ENCODE data around the gene ABO.
"Not testable (repeated sequence)": the region's sequence is repeated elsewhere in the genome, so short reads cannot be mapped to it uniquely, and the experiment has no call there.

The ABO gene

DNA sequence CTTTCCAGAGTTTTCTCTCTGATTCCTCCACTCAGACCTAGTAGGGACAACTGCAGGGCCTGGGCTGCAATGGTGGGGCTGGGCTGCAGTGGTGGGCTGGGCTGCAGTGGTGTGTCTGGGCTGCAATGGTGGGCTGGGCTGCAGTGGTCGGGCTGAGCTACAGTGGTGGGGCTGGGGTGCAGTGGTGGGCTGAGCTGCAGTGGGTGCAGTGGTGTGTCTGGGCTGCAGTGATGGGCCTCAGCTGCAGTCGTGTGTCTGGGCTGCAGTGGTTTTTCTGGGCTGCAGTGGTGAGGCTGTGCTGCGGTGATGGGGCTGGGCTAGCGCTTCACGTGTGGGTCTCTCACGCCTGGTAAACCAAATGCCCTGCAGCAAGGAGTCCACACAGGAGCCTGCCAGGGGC lies 27.4 kb downstream of the ABO start:
- no peaks in the 10 kb centered on the region for H3K9me3 Mint-ChIP-seq
- ATAC-seq, result peak; percentile 43
- DNase-seq (ENCODE audit: low spot score in 2 of 2), result no peak
- no peak overlapping the region for H3K27ac Mint-ChIP-seq
- no peak overlapping the region for H3K4me3 Mint-ChIP-seq
- no peaks in the 10 kb centered on the region for H3K4me1 Mint-ChIP-seq
- H3K36me3 Mint-ChIP-seq, result no peaks in the 10 kb centered on the region

GRCh38 chr9:133246991-133247390 lies 28.0 kb downstream of the ABO start:
- no peak overlapping the region for H3K27ac Mint-ChIP-seq
- no peak for ATAC-seq
- no peaks in the 10 kb centered on the region for H3K36me3 Mint-ChIP-seq

DNA sequence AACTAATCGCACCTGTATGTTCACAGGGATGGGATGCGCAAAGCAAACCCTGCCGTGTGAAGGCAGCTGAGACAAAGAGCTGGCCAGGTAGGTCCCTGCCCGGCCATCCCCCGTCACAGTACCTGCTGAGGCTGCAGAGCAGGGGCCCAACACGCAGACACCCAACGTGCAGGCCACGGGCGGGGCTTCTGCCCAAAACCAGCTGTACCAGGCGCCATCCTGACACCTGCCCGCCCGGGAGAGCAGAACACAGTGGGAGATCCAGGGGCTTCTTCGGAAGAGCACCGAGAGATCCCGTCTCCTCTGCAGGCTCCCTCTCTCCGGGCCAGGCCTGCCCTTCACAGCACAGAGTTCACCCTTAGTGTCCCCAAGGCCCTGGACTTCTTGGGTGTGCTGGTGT lies 28.4 kb downstream of the ABO start:
- Mint-ChIP-seq H3K36me3 (no peaks in the 10 kb centered on the region), H3K9me3 (no peaks in the 10 kb centered on the region), H3K4me1 (no peaks in the 10 kb centered on the region), H3K27ac (no peak overlapping the region), H3K4me3 (no peak overlapping the region)
- DNase-seq (ENCODE audit: low spot score in 2 of 2) (no peak), ATAC-seq (no peak)

More at GRCh38 chr9:133246991-133247390, 28.0 kb downstream of the ABO start:
- Mint-ChIP-seq H3K4me3 (no peak overlapping the region), H3K4me1 (no peaks in the 10 kb centered on the region), H3K9me3 (no peaks in the 10 kb centered on the region)
- DNase-seq (ENCODE audit: low spot score in 2 of 2), result no peak

DNA sequence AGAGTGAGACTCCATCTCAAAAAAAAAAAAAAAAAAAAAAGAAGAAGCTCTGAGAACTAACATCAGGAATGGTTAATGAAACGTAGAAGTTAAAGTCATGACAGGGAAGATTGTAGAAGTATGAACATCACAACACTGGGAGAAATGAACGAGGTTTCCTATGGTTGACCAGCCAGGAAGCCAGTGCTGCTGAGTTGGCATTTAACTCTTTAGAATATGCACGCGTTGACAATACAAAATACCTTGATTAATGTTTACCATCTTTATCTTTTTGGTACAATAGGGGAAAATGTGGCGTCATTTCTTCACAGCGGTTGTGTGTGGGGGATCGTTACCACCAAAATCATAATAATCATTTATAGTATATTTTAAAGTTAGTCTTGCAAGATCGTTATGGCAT lies 32.0 kb downstream of the ABO start:
- DNase-seq (ENCODE audit: low spot score in 2 of 2) (no peak), ATAC-seq (no peak)
- H3K36me3 Mint-ChIP-seq, result no peaks in the 10 kb centered on the region
- H3K9me3 Mint-ChIP-seq, result no peaks in the 10 kb centered on the region
- H3K4me3 Mint-ChIP-seq, result no peak overlapping the region
- H3K27ac Mint-ChIP-seq, result no peak overlapping the region
- peaks cover 9% of the 10 kb centered on the region for H3K4me1 Mint-ChIP-seq

GRCh38 chr9:133242241-133242640 lies 32.8 kb downstream of the ABO start:
- H3K27ac Mint-ChIP-seq, result no peak overlapping the region
- ATAC-seq (no peak), DNase-seq (ENCODE audit: low spot score in 2 of 2) (no peak)
- H3K9me3 Mint-ChIP-seq, result no peaks in the 10 kb centered on the region
- H3K36me3 Mint-ChIP-seq, result no peaks in the 10 kb centered on the region
- peaks cover 9% of the 10 kb centered on the region for H3K4me1 Mint-ChIP-seq
- no peak overlapping the region for H3K4me3 Mint-ChIP-seq

GRCh38 chr9:133239533-133240090 lies 35.4 kb downstream of the ABO start:
- peaks cover 9% of the 10 kb centered on the region for H3K4me1 Mint-ChIP-seq
- H3K27ac Mint-ChIP-seq, result no peak overlapping the region
- DNase-seq (ENCODE audit: low spot score in 2 of 2), result no peak
- peak overlapping the region; percentile 50 for H3K4me3 Mint-ChIP-seq
- no peaks in the 10 kb centered on the region for H3K36me3 Mint-ChIP-seq
- H3K9me3 Mint-ChIP-seq, result no peaks in the 10 kb centered on the region
- no peak for ATAC-seq

DNA sequence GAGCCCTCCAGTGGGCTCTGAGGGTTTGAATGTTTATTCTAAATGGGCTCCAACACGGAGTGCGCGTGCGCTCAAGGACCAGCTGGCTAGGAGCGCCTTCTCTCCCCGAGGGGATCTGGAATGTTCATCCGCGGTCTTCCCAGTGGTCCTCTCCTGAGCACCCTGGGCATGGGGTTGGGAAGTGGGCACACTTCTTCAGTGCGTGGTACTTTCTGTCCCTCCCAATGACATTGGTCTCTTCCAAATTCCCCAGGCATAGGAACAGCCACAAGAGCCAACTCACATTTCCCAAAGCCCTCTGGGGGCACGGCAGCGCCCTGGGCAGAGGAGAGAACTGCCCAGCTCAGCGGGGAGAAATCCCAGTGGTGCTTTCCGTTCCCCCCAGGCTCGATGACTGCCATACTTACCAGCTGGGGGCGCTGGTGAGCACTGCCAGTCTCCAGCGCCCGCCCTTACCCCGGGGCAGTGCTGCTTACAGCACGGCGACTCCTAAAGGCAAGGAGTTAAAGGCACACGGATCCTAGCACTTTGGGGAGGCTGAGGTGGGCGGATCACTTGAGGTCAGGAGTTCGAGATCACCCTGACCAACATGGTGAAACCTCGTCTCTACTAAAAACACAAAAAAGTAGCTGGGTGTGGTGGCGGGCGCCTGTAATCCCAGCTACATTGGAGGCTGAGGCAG lies 36.0 kb downstream of the ABO start:
- peak; percentile 63 to 81 for DNase-seq (ENCODE audit: low spot score in 2 of 2)
- H3K4me3 Mint-ChIP-seq, result peak overlapping the region; percentile 50
- H3K4me1 Mint-ChIP-seq, result peaks cover 9% of the 10 kb centered on the region
- ATAC-seq, result peak; percentile 86
- H3K36me3 Mint-ChIP-seq, result no peaks in the 10 kb centered on the region
- no peaks in the 10 kb centered on the region for H3K9me3 Mint-ChIP-seq
- H3K27ac Mint-ChIP-seq, result no peak overlapping the region

DNA sequence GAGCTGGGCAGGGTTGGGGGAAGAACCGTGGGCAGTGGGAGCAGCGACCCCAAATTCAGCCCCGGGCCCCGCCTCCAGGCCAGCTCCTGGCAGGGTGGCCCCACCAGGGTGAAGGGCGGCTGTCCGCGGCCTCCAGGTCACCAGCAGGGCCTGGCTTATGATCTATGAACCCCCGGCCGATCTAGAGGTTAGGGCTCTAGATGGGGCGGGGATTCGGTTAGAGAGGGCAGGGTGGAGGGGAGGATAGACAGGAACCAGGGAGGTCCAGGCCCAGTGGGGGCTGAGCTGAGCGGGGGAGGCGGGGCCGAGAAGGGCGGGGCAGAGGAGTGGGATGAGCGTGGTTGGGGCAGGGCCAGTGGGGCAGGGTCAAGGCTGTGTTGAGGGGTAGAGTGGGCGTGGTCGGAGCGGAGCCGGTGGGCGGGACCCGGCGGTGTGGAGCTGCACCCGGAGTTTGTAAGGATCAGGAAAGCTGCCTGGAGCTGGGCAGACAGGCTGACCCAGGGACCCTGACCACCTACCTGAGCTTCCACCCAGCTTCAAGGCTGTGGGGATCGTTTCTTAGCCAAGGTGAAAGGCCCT lies 36.6 kb downstream of the ABO start:
- H3K9me3 Mint-ChIP-seq, result no peaks in the 10 kb centered on the region

GRCh38 chr9:133237035-133237731 lies 37.8 kb downstream of the ABO start:
- Mint-ChIP-seq H3K36me3 (no peaks in the 10 kb centered on the region), H3K27ac (no peak overlapping the region), H3K9me3 (no peaks in the 10 kb centered on the region), H3K4me1 (peaks cover 9% of the 10 kb centered on the region), H3K4me3 (no peak overlapping the region)
- DNase-seq (ENCODE audit: low spot score in 2 of 2), result no peak
- no peak for ATAC-seq

More for the DNA sequence above, 36.6 kb downstream of the ABO start:
- Mint-ChIP-seq H3K36me3 (no peaks in the 10 kb centered on the region), H3K4me1 (peaks cover 9% of the 10 kb centered on the region), H3K27ac (no peak overlapping the region), H3K4me3 (peak overlapping the region; percentile 50)
- ATAC-seq (peak; percentile 67), DNase-seq (ENCODE audit: low spot score in 2 of 2) (peak in 1 of 2 donors; percentile 72)

- not testable (repeated sequence) for ATAC-seq; H3K36me3 Mint-ChIP-seq; H3K4me3 Mint-ChIP-seq; H3K4me1 Mint-ChIP-seq; H3K27ac Mint-ChIP-seq; H3K9me3 Mint-ChIP-seq; DNase-seq (ENCODE audit: low spot score in 2 of 2)
Measured at GRCh38 chr9:133236291-133237034, 38.5 kb downstream of the ABO start.

- no peaks in the 10 kb centered on the region for H3K9me3 Mint-ChIP-seq
- no peak overlapping the region for H3K4me3 Mint-ChIP-seq
- no peak overlapping the region for H3K27ac Mint-ChIP-seq
- peaks cover 9% of the 10 kb centered on the region for H3K4me1 Mint-ChIP-seq
- ATAC-seq (no peak), DNase-seq (ENCODE audit: low spot score in 2 of 2) (no peak)
- no peaks in the 10 kb centered on the region for H3K36me3 Mint-ChIP-seq
Measured at GRCh38 chr9:133235549-133236222, 39.3 kb downstream of the ABO start.

DNA sequence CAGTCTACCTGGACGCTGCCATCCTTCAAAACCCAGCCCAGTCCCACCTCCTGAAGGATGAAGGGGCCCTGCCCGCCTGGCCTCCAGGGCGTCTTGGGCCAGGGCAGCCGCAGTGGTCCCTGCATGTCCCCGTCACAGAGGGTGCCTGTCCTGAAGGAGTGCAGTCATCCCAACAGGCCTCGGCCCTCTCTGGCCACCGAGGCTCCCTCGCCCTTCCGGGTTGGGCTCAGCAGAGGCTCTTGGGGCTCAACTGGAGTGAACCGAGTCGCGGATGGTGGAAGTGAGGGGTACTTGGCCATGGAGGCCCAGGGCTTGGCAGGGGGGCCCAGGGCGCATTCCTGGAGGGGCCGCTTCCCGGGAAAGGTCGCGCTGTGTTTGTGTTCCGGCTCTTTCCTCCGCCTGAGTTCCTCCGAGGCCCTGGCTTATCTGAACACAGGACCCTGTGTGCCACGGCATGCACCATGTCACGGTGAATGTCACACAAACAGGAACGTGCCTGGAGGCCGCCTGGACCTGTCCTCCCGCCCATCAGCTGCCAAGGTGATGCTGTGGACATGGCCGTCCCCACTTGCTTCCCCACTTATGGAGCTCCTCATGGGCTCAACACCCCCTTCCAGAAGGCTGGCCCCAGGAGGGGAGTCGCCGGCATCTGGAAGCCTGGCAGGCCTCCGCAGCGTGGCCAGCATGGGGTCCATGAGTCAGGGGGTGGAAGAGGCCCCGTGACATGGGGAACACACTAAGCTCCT lies 40.3 kb downstream of the ABO start:
- DNase-seq (ENCODE audit: low spot score in 2 of 2), result no peak
- H3K36me3 Mint-ChIP-seq, result no peaks in the 10 kb centered on the region
- H3K4me1 Mint-ChIP-seq, result peaks cover 9% of the 10 kb centered on the region
- no peaks in the 10 kb centered on the region for H3K9me3 Mint-ChIP-seq
- H3K4me3 Mint-ChIP-seq, result no peak overlapping the region
- no peak for ATAC-seq
- H3K27ac Mint-ChIP-seq, result no peak overlapping the region

GRCh38 chr9:133233681-133234432 lies 41.1 kb downstream of the ABO start:
- H3K36me3 Mint-ChIP-seq, result no peaks in the 10 kb centered on the region
- no peak overlapping the region for H3K27ac Mint-ChIP-seq
- ATAC-seq (no peak), DNase-seq (ENCODE audit: low spot score in 2 of 2) (no peak)
- peaks cover 3% of the 10 kb centered on the region for H3K4me1 Mint-ChIP-seq
- no peaks in the 10 kb centered on the region for H3K9me3 Mint-ChIP-seq
- no peak overlapping the region for H3K4me3 Mint-ChIP-seq
